H1 (cell line): Measurements from ENCODE around the gene CFAP54. TPM values are rescaled to one million over a fixed set of nuclear protein-coding genes. Genes with fewer than 3 reads are reported as not detected.

ENCODE experiments used
- CTCF ChIA-PET: fragments of 300-600 bp; sonication (Branson Sonifier 250); formaldehyde crosslinking; loops from one replicate; lab custom pipeline; 2021; ENCODE audit not compliant: partially characterized antibody; lab: Charles Lee
- POLR2A ChIA-PET: fragments of 300-600 bp; sonication (Branson Sonifier 250); formaldehyde crosslinking; loops from one replicate; lab custom pipeline; 2021; ENCODE audit warnings: inconsistent platforms; ENCODE audit not compliant: partially characterized antibody; lab: Charles Lee
- DNase-seq, 2 experiments: peaks; one replicate each; pipeline versions ENCODE4 v3.0.0 to v3.0.0-alpha.2; 2010 to 2022; ENCODE audit warnings: low spot score in 2 of 2, low read depth in 1 of 2, mixed read lengths in 1 of 2
- FAIRE-seq: peaks from 2 replicates; lab custom pipeline; 2011; peaks lifted over from hg19 to GRCh38; lab: Jason Lieb, UNC
- H2AFZ ChIP-seq: 2 replicates; pipeline ENCODE4 v1.8.1; 2012; ENCODE audit warnings: low read length, inconsistent platforms
- H2AK5ac ChIP-seq: 2 replicates; pipeline ENCODE4 v1.6.1; 2013; ENCODE audit warnings: low read depth, low read length
- H2BK120ac ChIP-seq: replicated peaks from 2 replicates; pipeline ENCODE3; 2013; ENCODE audit warnings: low read depth, low read length, inconsistent platforms
- H2BK12ac ChIP-seq: 2 replicates; pipeline ENCODE4 v1.6.1; 2013; ENCODE audit warnings: low read depth, low read length
- H2BK15ac ChIP-seq: 2 replicates; pipeline ENCODE4 v1.6.1; 2013; ENCODE audit warnings: low read length
- H2BK20ac ChIP-seq: 2 replicates; pipeline ENCODE4 v1.6.1; 2013; ENCODE audit warnings: low read length
- H2BK5ac ChIP-seq: 2 replicates; pipeline ENCODE4 v1.6.1; 2013; ENCODE audit warnings: low read depth, low read length
- H3K14ac ChIP-seq: 2 replicates; pipeline ENCODE4 v1.6.1; 2013; ENCODE audit warnings: inconsistent platforms; ENCODE audit not compliant: insufficient read length
- H3K18ac ChIP-seq: 2 replicates; pipeline ENCODE4 v1.6.1; 2013; ENCODE audit warnings: low read length; ENCODE audit errors: extremely low read depth
- H3K23ac ChIP-seq: 2 replicates; pipeline ENCODE4 v1.6.1; 2013; ENCODE audit warnings: inconsistent platforms; ENCODE audit not compliant: insufficient read length
- H3K23me2 ChIP-seq: 2 replicates; pipeline ENCODE4 v1.6.1; 2013; ENCODE audit warnings: low read depth, low read length
- H3K27ac ChIP-seq: 2 replicates; pipeline ENCODE4 v1.6.1; 2011; ENCODE audit warnings: low read depth, low read length, inconsistent platforms
- H3K27me3 ChIP-seq, 4 experiments: replicated peaks in 1 of 4; 1 replicate in 1 of 4; 2 replicates in 3 of 4; pipeline versions ENCODE4 v1.6.1 to v1.8.1; 2011 to 2013; ENCODE audit warnings: low read length in 3 of 4, mild to moderate bottlenecking in 3 of 4, inconsistent platforms in 2 of 4, mixed read lengths in 2 of 4, moderate library complexity in 1 of 4; ENCODE audit not compliant: control insufficient read depth in 3 of 4, insufficient read depth in 3 of 4; ENCODE audit errors: extremely low read depth in 1 of 4
- H3K36me3 ChIP-seq, 4 experiments: 2 replicates each; pipeline versions ENCODE4 v1.6.1 to v1.8.1; 2011 to 2013; ENCODE audit warnings: mild to moderate bottlenecking in 4 of 4, low read length in 3 of 4, moderate library complexity in 2 of 4, control low read depth in 1 of 4, inconsistent platforms in 1 of 4; ENCODE audit not compliant: insufficient read depth in 4 of 4, control insufficient read depth in 2 of 4
- H3K4ac ChIP-seq: replicated peaks from 2 replicates; pipeline ENCODE3; 2013; ENCODE audit warnings: low read length, low read depth, mixed read lengths, inconsistent platforms; ENCODE audit not compliant: insufficient read length
- H3K4me1 ChIP-seq, 4 experiments: replicated peaks in 1 of 4; 1 replicate in 1 of 4; 2 replicates in 3 of 4; pipeline versions ENCODE4 v1.6.1 to v1.8.1; 2011 to 2013; ENCODE audit warnings: low read length in 3 of 4, inconsistent platforms in 2 of 4, mixed read lengths in 1 of 4; ENCODE audit not compliant: insufficient read depth in 4 of 4, control insufficient read depth in 3 of 4
- H3K4me2 ChIP-seq, 2 experiments: 2 replicates each; pipeline versions ENCODE4 v1.6.1 to v1.8.1; 2011 to 2013; ENCODE audit warnings: low read depth in 2 of 2, low read length in 2 of 2, control low read depth in 1 of 2, inconsistent platforms in 1 of 2, mild to moderate bottlenecking in 1 of 2; ENCODE audit not compliant: insufficient read depth in 1 of 2
- H3K4me3 ChIP-seq, 4 experiments: fragments of 200-600, 300-600 bp in 1 of 4; sonication (generic), shearing (Covaris generic), sonication (Bioruptor Twin) in 1 of 4; 2 replicates each; pipeline versions ENCODE4 v1.5.1 to v1.8.1; 2011 to 2016; ENCODE audit warnings: low read length in 4 of 4, low read depth in 3 of 4, control low read depth in 2 of 4, inconsistent platforms in 2 of 4, mild to moderate bottlenecking in 2 of 4, mixed read lengths in 1 of 4, moderate library complexity in 1 of 4; ENCODE audit not compliant: insufficient read depth in 2 of 4; ENCODE audit errors: extremely low read depth in 1 of 4
- H3K56ac ChIP-seq: replicated peaks from 2 replicates; pipeline ENCODE3; 2013; ENCODE audit warnings: low read depth, mild to moderate bottlenecking, mixed read lengths, low read length, inconsistent platforms; ENCODE audit not compliant: insufficient read length
- H3K79me1 ChIP-seq: 2 replicates; pipeline ENCODE4 v1.6.1; 2013; ENCODE audit warnings: low read depth, low read length, control low read depth
- H3K79me2 ChIP-seq, 2 experiments: 2 replicates each; pipeline versions ENCODE4 v1.6.1 to v1.8.1; 2012 to 2013; ENCODE audit warnings: low read length in 2 of 2, mild to moderate bottlenecking in 2 of 2, inconsistent platforms in 1 of 2; ENCODE audit not compliant: insufficient read depth in 2 of 2, control insufficient read depth in 1 of 2
- H3K9ac ChIP-seq, 4 experiments: replicated peaks in 1 of 4; 1 replicate in 1 of 4; 2 replicates in 3 of 4; pipeline versions ENCODE4 v1.6.1 to v1.8.1; 2011 to 2013; ENCODE audit warnings: low read depth in 3 of 4, low read length in 3 of 4, control low read depth in 2 of 4, mild to moderate bottlenecking in 2 of 4, moderate library complexity in 2 of 4, inconsistent platforms in 1 of 4; ENCODE audit errors: extremely low read depth in 1 of 4
- H3K9me3 ChIP-seq, 2 experiments: 2 replicates each; pipeline versions ENCODE4 v1.6.1 to v1.8.1; 2012 to 2013; ENCODE audit warnings: mild to moderate bottlenecking in 2 of 2, moderate library complexity in 2 of 2, control low read depth in 1 of 2, inconsistent platforms in 1 of 2, low read depth in 1 of 2, low read length in 1 of 2, mixed read lengths in 1 of 2; ENCODE audit not compliant: insufficient read depth in 2 of 2
- H4K20me1 ChIP-seq, 2 experiments: replicated peaks in 1 of 2; 2 replicates each; pipeline versions ENCODE3 to v1.8.1; 2011 to 2013; ENCODE audit warnings: inconsistent platforms in 2 of 2, low read length in 2 of 2, mild to moderate bottlenecking in 1 of 2; ENCODE audit not compliant: insufficient read depth in 2 of 2, control insufficient read depth in 1 of 2
- H4K5ac ChIP-seq: 2 replicates; pipeline ENCODE4 v1.6.1; 2013; ENCODE audit warnings: low read length, low read depth, mixed read lengths, inconsistent platforms; ENCODE audit not compliant: insufficient read length
- H4K8ac ChIP-seq: 2 replicates; pipeline ENCODE4 v1.8.0; 2013; ENCODE audit warnings: mild to moderate bottlenecking, moderate library complexity, low read length, inconsistent platforms; ENCODE audit not compliant: insufficient read depth; ENCODE audit errors: extremely low read depth
- H4K91ac ChIP-seq: replicated peaks from 2 replicates; pipeline ENCODE3; 2013; ENCODE audit warnings: low read length, mixed read lengths, inconsistent platforms; ENCODE audit not compliant: insufficient read length
- CEBPB ChIP-seq: IDR thresholded peaks from 2 replicates; pipeline ENCODE4 v1.6.1; 2012; ENCODE audit warnings: low read depth, low read length
- CTCF ChIP-seq, 3 experiments: IDR thresholded peaks; 1 replicate in 2 of 3; 2 replicates in 1 of 3; pipeline versions ENCODE4 v1.5.1 to v1.6.1; 2011; ENCODE audit warnings: low read length in 3 of 3, mild to moderate bottlenecking in 3 of 3, inconsistent platforms in 2 of 3, low read depth in 1 of 3, moderate library complexity in 1 of 3; ENCODE audit not compliant: insufficient read depth in 1 of 3; ENCODE audit errors: control extremely low read depth in 1 of 3
- EZH2 ChIP-seq: fragments of 200-600 bp; sonication (generic); IDR thresholded peaks from 2 replicates; pipeline ENCODE4 v1.7.1; 2012; ENCODE audit warnings: low read depth, mild to moderate bottlenecking, moderate library complexity, low read length, inconsistent platforms; ENCODE audit not compliant: severe bottlenecking
- POLR2AphosphoS5 ChIP-seq: IDR thresholded peaks from 2 replicates; pipeline ENCODE4 v1.6.1; 2011; ENCODE audit warnings: low read depth, low read length
- WGBS, 2 experiments: shearing (Covaris generic) in 1 of 2; methylation state at CpG; one replicate each; pipeline versions ENCODE4 v1.1.6 to v1.1.7; 2013 to 2015; ENCODE audit warnings: low lambda C conversion rate in 2 of 2, mixed read lengths in 2 of 2, inconsistent platforms in 1 of 2, low coverage in 1 of 2, missing lambda C conversion rate in 1 of 2; ENCODE audit not compliant: insufficient replicate concordance in 2 of 2, insufficient coverage in 1 of 2, insufficient read length in 1 of 2; ENCODE audit errors: extremely low coverage in 1 of 2, missing lambda C conversion rate in 1 of 2; 5-methylcytosine and 5-hydroxymethylcytosine counted together
- polyA plus RNA-seq, 7 experiments: library from polyadenylated mRNA; depleted of rRNA in 3 of 7; stranded (reverse) in 5 of 7; unstranded in 2 of 7; fragments of >200 nt in 5 of 7; fragments of 200-250 nt in 2 of 7; gene quantifications; 1 replicate in 5 of 7; 2 replicates in 1 of 7; 4 replicates in 1 of 7; pipeline versions ENCODE4 v1.2.1 to v1.2.3, GENCODE V29; 2011 to 2013; ENCODE audit warnings: missing spikeins in 2 of 7, mixed read lengths in 2 of 7
- total RNA-seq: library from RNA; stranded (reverse); fragmentation: NEBNext Ultra II Directional; extraction: Animal tissue kit (Norgen Biotek cat#: 25700); gene quantifications from 2 replicates; pipeline ENCODE4 v1.2.1, GENCODE V29; 2021

The CFAP54 gene
- total and polyA plus RNA-seq, 2 of the 8 experiments (the other 6 are each of a cell fraction or from before 2014, with no cell fraction given): 0.17 to 0.33 TPM

GRCh38 chr12:96585977-96586376, 96.6 kb downstream of the CFAP54 start:
- H3K56ac ChIP-seq: no peak overlapping the region
- no peaks in the 10 kb centered on the region for H3K23me2 ChIP-seq
- H2BK5ac ChIP-seq: no peak overlapping the region
- H2AK5ac ChIP-seq: no peak overlapping the region
- no peaks in the 10 kb centered on the region for H3K36me3 ChIP-seq
- H3K14ac ChIP-seq: no peak overlapping the region
- no peak overlapping the region for H3K9ac ChIP-seq
- no peak overlapping the region for H2BK12ac ChIP-seq
- no peak overlapping the region for H2BK15ac ChIP-seq
- H4K20me1 ChIP-seq: no peaks in the 10 kb centered on the region
- H3K4me1 ChIP-seq: no peaks in the 10 kb centered on the region
- H4K91ac ChIP-seq: no peak overlapping the region
- H3K27ac ChIP-seq: no peak overlapping the region
- DNase-seq: no peak
- H3K18ac ChIP-seq: no peak overlapping the region
- no peak overlapping the region for H3K4me3 ChIP-seq
- H3K4me2 ChIP-seq: no peak overlapping the region
- no peaks in the 10 kb centered on the region for H3K27me3 ChIP-seq
- FAIRE-seq: no peak
- H3K79me2 ChIP-seq: no peaks in the 10 kb centered on the region
- no peak overlapping the region for H2AFZ ChIP-seq
- no peak overlapping the region for H3K23ac ChIP-seq
- WGBS, 2 experiments: 86% methylated on average over 1 of the region's 1 CpG; no CpG with 5 or more reads in 1 of the 2 experiments
- POLR2A ChIA-PET: no interaction called here
- no peaks in the 10 kb centered on the region for H3K9me3 ChIP-seq
- CTCF ChIA-PET: interaction anchor here (1.3 kb wide), 1 partner anchor 8 kb away, joined by 3 read pairs; no protein-coding TSS in a partner anchor
- no peak overlapping the region for H4K8ac ChIP-seq
- no peak overlapping the region for H3K4ac ChIP-seq
- no peaks in the 10 kb centered on the region for H3K79me1 ChIP-seq
- TF ChIP-seq CTCF (IDR thresholded peaks at IDR 0.05; ENCODE audit: control extremely low read depth in 1 of 3, insufficient read depth in 1 of 3, low read depth in 1 of 3, low read length in 3 of 3): no peak
- no peak for TF ChIP-seq EZH2
- TF ChIP-seq CEBPB: no peak
- no peak for TF ChIP-seq POLR2AphosphoS5
- no peak overlapping the region for H4K5ac ChIP-seq
- no peak overlapping the region for H2BK20ac ChIP-seq
- no peak overlapping the region for H2BK120ac ChIP-seq
